ENCODE measurements around the gene SCAF8. TPM values are rescaled to one million over a fixed set of nuclear protein-coding genes. Genes with fewer than 3 reads are reported as not detected.

SCAF8 gene
- total RNA-seq, 1 donor from 2014 or later, result 17.6 TPM

GRCh38 chr6:154849475-154849874, 116.3 kb downstream of the SCAF8 start:
- TF ChIP-seq CTCF (IDR thresholded peaks at IDR 0.05; ENCODE audit: insufficient read depth, low read length, severe bottlenecking), result no peak
- no peak for FAIRE-seq
- no peaks in the 10 kb centered on the region for H3K36me3 ChIP-seq (ENCODE audit: control insufficient read depth, insufficient read depth, low read length)

DNA sequence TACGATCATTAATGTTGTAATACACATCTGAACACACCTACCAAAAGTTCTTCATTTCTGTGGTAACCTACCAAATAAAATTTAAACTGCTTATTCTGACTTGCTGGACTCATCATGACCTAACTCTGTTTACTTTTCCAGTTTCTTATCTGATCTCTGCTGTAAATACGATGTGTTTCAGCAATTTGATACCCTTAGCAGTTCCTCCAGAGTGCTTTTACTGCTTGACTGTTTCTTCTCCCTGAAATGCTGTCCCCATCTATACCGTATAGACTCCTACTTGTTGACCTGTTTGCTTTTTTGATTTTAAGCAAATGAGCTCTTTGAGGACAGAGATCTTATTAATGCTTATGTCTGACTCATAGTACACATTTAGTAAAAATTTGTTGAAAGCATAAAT, 119.5 kb downstream of the SCAF8 start:
- no peaks in the 10 kb centered on the region for H3K27me3 ChIP-seq (ENCODE audit: control insufficient read depth, insufficient read depth, low read length)
- no peaks in the 10 kb centered on the region for H3K36me3 ChIP-seq (ENCODE audit: control insufficient read depth, insufficient read depth, low read length)
- no peak overlapping the region for H3K4me3 ChIP-seq (ENCODE audit: low read depth, low read length)
- no peak for TF ChIP-seq CTCF (IDR thresholded peaks at IDR 0.05; ENCODE audit: insufficient read depth, low read length, severe bottlenecking)
- FAIRE-seq (no peak), DNase-seq (ENCODE audit: low read depth) (peak; percentile 12)

More at GRCh38 chr6:154849475-154849874, 116.3 kb downstream of the SCAF8 start:
- H3K27me3 ChIP-seq (ENCODE audit: control insufficient read depth, insufficient read depth, low read length), result no peaks in the 10 kb centered on the region
- H3K4me3 ChIP-seq (ENCODE audit: low read depth, low read length), result no peak overlapping the region
- DNase-seq (ENCODE audit: low read depth), result no peak

GRCh38 chr6:154857529-154857928, 124.3 kb downstream of the SCAF8 start:
- no peaks in the 10 kb centered on the region for H3K27me3 ChIP-seq (ENCODE audit: control insufficient read depth, insufficient read depth, low read length)
- no peak for TF ChIP-seq CTCF (IDR thresholded peaks at IDR 0.05; ENCODE audit: insufficient read depth, low read length, severe bottlenecking)
- no peak for DNase-seq (ENCODE audit: low read depth)
- H3K4me3 ChIP-seq (ENCODE audit: low read depth, low read length), result no peak overlapping the region
- no peaks in the 10 kb centered on the region for H3K36me3 ChIP-seq (ENCODE audit: control insufficient read depth, insufficient read depth, low read length)
- FAIRE-seq, result no peak

- TF ChIP-seq CTCF (IDR thresholded peaks at IDR 0.05; ENCODE audit: insufficient read depth, low read length, severe bottlenecking), result no peak
- FAIRE-seq (no peak), DNase-seq (ENCODE audit: low read depth) (no peak)
- Histone ChIP-seq H3K4me3 (ENCODE audit: low read depth, low read length) (no peak overlapping the region), H3K27me3 (ENCODE audit: control insufficient read depth, insufficient read depth, low read length) (no peaks in the 10 kb centered on the region), H3K36me3 (ENCODE audit: control insufficient read depth, insufficient read depth, low read length) (no peaks in the 10 kb centered on the region)
These were observed 128.6 kb downstream of the SCAF8 start for GRCh38 chr6:154861825-154862224.

DNA sequence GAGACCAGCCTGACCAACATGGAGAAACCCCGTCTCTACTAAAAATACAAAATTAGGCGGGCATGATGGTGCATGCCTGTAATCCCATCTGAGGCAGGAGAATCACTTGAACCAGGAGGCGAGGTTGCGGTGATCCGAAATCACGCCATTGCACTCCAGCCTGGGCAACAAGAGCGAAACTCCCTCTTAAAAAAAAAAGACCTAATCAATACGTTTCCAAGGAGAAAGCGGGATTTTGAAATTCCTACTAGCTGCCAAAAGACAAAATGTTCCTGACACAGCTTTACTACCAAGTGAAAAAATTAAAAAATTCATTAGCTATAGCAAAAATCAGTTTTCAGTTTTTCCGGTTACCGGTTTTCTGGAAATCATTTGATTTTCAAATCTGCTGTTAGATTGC, 129.3 kb downstream of the SCAF8 start:
- H3K36me3 ChIP-seq (ENCODE audit: control insufficient read depth, insufficient read depth, low read length), result no peaks in the 10 kb centered on the region
- no peak overlapping the region for H3K4me3 ChIP-seq (ENCODE audit: low read depth, low read length)
- FAIRE-seq (no peak), DNase-seq (ENCODE audit: low read depth) (no peak)
- no peaks in the 10 kb centered on the region for H3K27me3 ChIP-seq (ENCODE audit: control insufficient read depth, insufficient read depth, low read length)
- TF ChIP-seq CTCF (IDR thresholded peaks at IDR 0.05; ENCODE audit: insufficient read depth, low read length, severe bottlenecking), result no peak

GRCh38 chr6:154864066-154864430, 130.8 kb downstream of the SCAF8 start:
- no peaks in the 10 kb centered on the region for H3K36me3 ChIP-seq (ENCODE audit: control insufficient read depth, insufficient read depth, low read length)
- no peak overlapping the region for H3K4me3 ChIP-seq (ENCODE audit: low read depth, low read length)
- no peak for TF ChIP-seq CTCF (IDR thresholded peaks at IDR 0.05; ENCODE audit: insufficient read depth, low read length, severe bottlenecking)
- DNase-seq (ENCODE audit: low read depth) (no peak), FAIRE-seq (no peak)
- no peaks in the 10 kb centered on the region for H3K27me3 ChIP-seq (ENCODE audit: control insufficient read depth, insufficient read depth, low read length)

Data from bronchial epithelial cell (primary cell).